Osteocyte (in vitro differentiated cells): ENCODE measurements around the gene C20orf141. TPM values are rescaled to one million over a fixed set of nuclear protein-coding genes. Genes with fewer than 3 reads are reported as not detected.

Experiments used
- DNase-seq: peaks from one replicate; pipeline ENCODE4 v3.0.0; 2021; ENCODE audit warnings: mixed read lengths; ENCODE audit not compliant: unreplicated experiment; ENCODE audit errors: extremely low spot score
- H3K27ac Mint-ChIP-seq: one replicate; pipeline ENCODE4 v1.8.0; 2021; ENCODE audit warnings: mild to moderate bottlenecking, mixed read lengths; ENCODE audit not compliant: unreplicated experiment
- H3K27me3 Mint-ChIP-seq: one replicate; pipeline ENCODE4 v1.8.0; 2021; ENCODE audit warnings: mixed read lengths; ENCODE audit not compliant: unreplicated experiment
- H3K36me3 Mint-ChIP-seq: one replicate; pipeline ENCODE4 v1.8.0; 2021; ENCODE audit warnings: mixed read lengths; ENCODE audit not compliant: unreplicated experiment
- H3K4me1 Mint-ChIP-seq: one replicate; pipeline ENCODE4 v1.8.0; 2021; ENCODE audit warnings: mixed read lengths; ENCODE audit not compliant: unreplicated experiment
- H3K4me3 Mint-ChIP-seq: one replicate; pipeline ENCODE4 v1.8.0; 2021; ENCODE audit warnings: mild to moderate bottlenecking, moderate library complexity, mixed read lengths; ENCODE audit not compliant: unreplicated experiment
- H3K9me3 Mint-ChIP-seq: one replicate; pipeline ENCODE4 v1.8.0; 2021; ENCODE audit warnings: mixed read lengths; ENCODE audit not compliant: unreplicated experiment
- total RNA-seq: library from RNA; stranded (reverse); gene quantifications from 2 replicates; pipeline ENCODE4 v1.2.1, GENCODE V29; 2021
- TF ChIP-seq, protein P1 (sequence below): fragments of 200-600 bp; sonication (generic); IDR thresholded peaks from 2 replicates; pipeline ENCODE4 v1.5.0; 2021; ENCODE audit warnings: antibody characterized with exemption, mild to moderate bottlenecking, moderate library complexity

C20orf141 gene
- total RNA-seq, 1 donor from 2014 or later, result not detected

GRCh38 chr20:2838170-2838797 lies 23.5 kb downstream of the C20orf141 start:
- peak overlapping the region; percentile 51 for H3K4me3 Mint-ChIP-seq
- TF ChIP-seq, protein P1, sequence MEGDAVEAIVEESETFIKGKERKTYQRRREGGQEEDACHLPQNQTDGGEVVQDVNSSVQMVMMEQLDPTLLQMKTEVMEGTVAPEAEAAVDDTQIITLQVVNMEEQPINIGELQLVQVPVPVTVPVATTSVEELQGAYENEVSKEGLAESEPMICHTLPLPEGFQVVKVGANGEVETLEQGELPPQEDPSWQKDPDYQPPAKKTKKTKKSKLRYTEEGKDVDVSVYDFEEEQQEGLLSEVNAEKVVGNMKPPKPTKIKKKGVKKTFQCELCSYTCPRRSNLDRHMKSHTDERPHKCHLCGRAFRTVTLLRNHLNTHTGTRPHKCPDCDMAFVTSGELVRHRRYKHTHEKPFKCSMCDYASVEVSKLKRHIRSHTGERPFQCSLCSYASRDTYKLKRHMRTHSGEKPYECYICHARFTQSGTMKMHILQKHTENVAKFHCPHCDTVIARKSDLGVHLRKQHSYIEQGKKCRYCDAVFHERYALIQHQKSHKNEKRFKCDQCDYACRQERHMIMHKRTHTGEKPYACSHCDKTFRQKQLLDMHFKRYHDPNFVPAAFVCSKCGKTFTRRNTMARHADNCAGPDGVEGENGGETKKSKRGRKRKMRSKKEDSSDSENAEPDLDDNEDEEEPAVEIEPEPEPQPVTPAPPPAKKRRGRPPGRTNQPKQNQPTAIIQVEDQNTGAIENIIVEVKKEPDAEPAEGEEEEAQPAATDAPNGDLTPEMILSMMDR, result no peak
- H3K27ac Mint-ChIP-seq, result no peak overlapping the region
- H3K27me3 Mint-ChIP-seq, result no peaks in the 10 kb centered on the region
- no peaks in the 10 kb centered on the region for H3K9me3 Mint-ChIP-seq
- H3K36me3 Mint-ChIP-seq, result peaks cover 24% of the 10 kb centered on the region
- no peak for DNase-seq
- peaks cover 16% of the 10 kb centered on the region for H3K4me1 Mint-ChIP-seq

- peak overlapping the region; percentile 85 for H3K27ac Mint-ChIP-seq
- TF ChIP-seq, protein P1, result no peak
- H3K9me3 Mint-ChIP-seq, result no peaks in the 10 kb centered on the region
- DNase-seq, result no peak
- no peaks in the 10 kb centered on the region for H3K27me3 Mint-ChIP-seq
- H3K4me3 Mint-ChIP-seq, result peak overlapping the region; percentile 79
- peaks cover 24% of the 10 kb centered on the region for H3K36me3 Mint-ChIP-seq
- H3K4me1 Mint-ChIP-seq, result peaks cover 16% of the 10 kb centered on the region
These were observed 24.3 kb downstream of the C20orf141 start for GRCh38 chr20:2838847-2839671.

DNA sequence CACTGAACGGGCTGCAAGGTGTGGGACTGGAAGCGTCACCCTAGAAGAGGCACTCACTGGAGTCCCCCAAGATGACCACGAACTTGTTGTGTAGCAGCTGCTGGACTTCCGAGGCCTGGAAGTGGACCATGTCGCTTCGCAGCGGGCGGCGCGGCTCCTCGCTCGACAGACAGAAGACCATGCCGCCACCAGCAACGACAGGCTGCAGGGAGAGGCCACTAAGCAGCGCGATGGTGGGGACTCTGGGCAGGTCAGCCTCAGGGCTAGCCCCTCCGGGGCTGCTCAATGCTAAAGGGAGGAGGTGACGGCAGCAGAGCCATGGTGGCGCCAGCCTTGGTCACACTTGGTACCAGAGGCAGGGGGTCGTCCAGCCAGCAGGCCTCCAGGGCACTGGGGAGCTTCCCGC lies 24.9 kb downstream of the C20orf141 start:
- Mint-ChIP-seq H3K9me3 (no peaks in the 10 kb centered on the region), H3K4me3 (peak overlapping the region; percentile 79), H3K4me1 (peaks cover 16% of the 10 kb centered on the region), H3K27ac (peak overlapping the region; percentile 85), H3K27me3 (no peaks in the 10 kb centered on the region), H3K36me3 (peaks cover 24% of the 10 kb centered on the region)
- DNase-seq, result no peak
- TF ChIP-seq, protein P1, result no peak

GRCh38 chr20:2840138-2840966 lies 25.6 kb downstream of the C20orf141 start, which contains the start of the genes PCED1A and VPS16:
Gene PCED1A, minus strand, starts transcription at chr20:2840655. Its CDS starts 743 bp downstream, at chr20:2839912.
Gene VPS16, plus strand, starts transcription at chr20:2840745. Its CDS starts 30 bp downstream, at chr20:2840775.
- no peaks in the 10 kb centered on the region for H3K9me3 Mint-ChIP-seq
- peak; percentile 96 for DNase-seq
- TF ChIP-seq, protein P1, result no peak
- H3K27me3 Mint-ChIP-seq, result no peaks in the 10 kb centered on the region
- peak within 1 kb of the TSS; percentile 91 for H3K27ac Mint-ChIP-seq
- peak within 1 kb of the TSS; percentile 85 for H3K4me3 Mint-ChIP-seq
- H3K36me3 Mint-ChIP-seq, result peaks cover 18% of the 10 kb centered on the region
- peaks cover 16% of the 10 kb centered on the region for H3K4me1 Mint-ChIP-seq
